Right atrium auricular region (tissue), 2 donors: ENCODE data around the gene TCP11L2. TPM values are rescaled to one million over a fixed set of nuclear protein-coding genes. Genes with fewer than 3 reads are reported as not detected.

Experiments
- DNase-seq: peaks from one replicate; pipeline ENCODE4 v3.0.0-alpha.2; 2019; ENCODE audit warnings: low spot score
- H3K27ac ChIP-seq, 2 donors: fragments of 200-600 bp; sonication (generic); 1 replicate in 1 of 2; 2 replicates in 1 of 2; pipeline ENCODE4 v1.5.1; 2016 to 2019
- H3K27me3 ChIP-seq, 2 donors: fragments of 200-600 bp; sonication (generic); one replicate each; pipeline versions ENCODE4 v1.5.1 to v1.6.0; 2017 to 2019
- H3K36me3 ChIP-seq: fragments of 200-600 bp; sonication (generic); one replicate; pipeline ENCODE4 v1.5.1; 2016
- H3K4me1 ChIP-seq, 2 donors: fragments of 200-600 bp; sonication (generic); one replicate each; pipeline versions ENCODE4 v1.5.1 to v1.6.0; 2017 to 2019
- H3K4me3 ChIP-seq, 2 donors: fragments of 200-600 bp; sonication (generic); 1 replicate in 1 of 2; 2 replicates in 1 of 2; pipeline ENCODE4 v1.5.1; 2017 to 2019; ENCODE audit warnings: mild to moderate bottlenecking in 1 of 2, moderate library complexity in 1 of 2
- H3K9me3 ChIP-seq, 2 donors: fragments of 200-600 bp; sonication (generic); one replicate each; pipeline ENCODE4 v1.5.1; 2019
- CTCF ChIP-seq, 2 donors: fragments of 200-600 bp; sonication (generic); IDR thresholded peaks; one replicate each; pipeline ENCODE4 v1.5.1; 2019; ENCODE audit warnings: antibody characterized with exemption in 2 of 2
- total RNA-seq, 2 donors: library from RNA; depleted of rRNA; stranded (reverse); fragments of >200 nt; gene quantifications; one replicate each; pipeline ENCODE4 v1.1.0, GENCODE V29; 2016

Gene TCP11L2
- total RNA-seq, 2 donors from 2014 or later: 34.0 to 59.1 TPM

- Histone ChIP-seq H3K9me3 (no peaks in the 10 kb centered on the region), H3K4me1 (peaks cover 0 to 26% of the 10 kb centered on the region in 2 donors), H3K27me3 (no peaks in the 10 kb centered on the region), H3K27ac (peak overlapping the region; percentile 12 to 45), H3K36me3 (peaks cover 85% of the 10 kb centered on the region), H3K4me3 (no peak overlapping the region)
- DNase-seq: no peak
- TF ChIP-seq CTCF (IDR thresholded peaks at IDR 0.05): no peak
Observed at GRCh38 chr12:106317406-106318082, 15.0 kb downstream of the TCP11L2 start.

GRCh38 chr12:106321139-106321850, 18.8 kb downstream of the TCP11L2 start:
- no peaks in the 10 kb centered on the region for H3K27me3 ChIP-seq
- no peak for DNase-seq
- peaks cover 88% of the 10 kb centered on the region for H3K36me3 ChIP-seq
- no peak overlapping the region for H3K4me3 ChIP-seq
- peaks cover 0 to 26% of the 10 kb centered on the region in 2 donors for H3K4me1 ChIP-seq
- TF ChIP-seq CTCF (IDR thresholded peaks at IDR 0.05): no peak
- no peaks in the 10 kb centered on the region for H3K9me3 ChIP-seq
- peak overlapping the region; percentile 68 to 75 for H3K27ac ChIP-seq

- TF ChIP-seq CTCF (IDR thresholded peaks at IDR 0.05): no peak
- Histone ChIP-seq H3K36me3 (peaks cover 75% of the 10 kb centered on the region), H3K4me1 (peaks cover 0 to 20% of the 10 kb centered on the region in 2 donors), H3K9me3 (no peaks in the 10 kb centered on the region), H3K27me3 (no peaks in the 10 kb centered on the region), H3K4me3 (no peak overlapping the region), H3K27ac (no peak overlapping the region)
- DNase-seq: no peak
Observed at GRCh38 chr12:106323537-106323936, 21.0 kb downstream of the TCP11L2 start.

- no peak for TF ChIP-seq CTCF (IDR thresholded peaks at IDR 0.05)
- no peak overlapping the region for H3K27ac ChIP-seq
- H3K27me3 ChIP-seq: no peaks in the 10 kb centered on the region
- peaks cover 48% of the 10 kb centered on the region for H3K36me3 ChIP-seq
- no peak for DNase-seq
- H3K4me1 ChIP-seq: no peaks in the 10 kb centered on the region
- H3K9me3 ChIP-seq: no peaks in the 10 kb centered on the region
- no peak overlapping the region for H3K4me3 ChIP-seq
Observed at GRCh38 chr12:106327309-106327869, 24.9 kb downstream of the TCP11L2 start.

- no peak for TF ChIP-seq CTCF (IDR thresholded peaks at IDR 0.05)
- H3K4me1 ChIP-seq: no peaks in the 10 kb centered on the region
- no peaks in the 10 kb centered on the region for H3K27me3 ChIP-seq
- H3K4me3 ChIP-seq: no peak overlapping the region
- H3K36me3 ChIP-seq: peaks cover 41% of the 10 kb centered on the region
- H3K9me3 ChIP-seq: no peaks in the 10 kb centered on the region
- no peak for DNase-seq
- H3K27ac ChIP-seq: no peak overlapping the region
Observed at GRCh38 chr12:106328735-106329134, 26.2 kb downstream of the TCP11L2 start.
